Brain microvascular endothelial cell (primary cell): ENCODE results near the gene NHSL2.

Experiments used
- DNase-seq: peaks from one replicate; pipeline ENCODE4 v3.0.0-alpha.2; 2020
- H3K27ac ChIP-seq: fragments of 250-450 bp; sonication (Bioruptor Pico); 2 replicates; pipeline ENCODE4 v1.5.1; 2020; ENCODE audit warnings: mild to moderate bottlenecking, moderate library complexity
- H3K27me3 ChIP-seq: fragments of 250-450 bp; sonication (Bioruptor Pico); replicated peaks from 2 replicates; pipeline ENCODE4 v1.5.1; 2020; ENCODE audit warnings: mild to moderate bottlenecking
- H3K36me3 ChIP-seq: fragments of 250-450 bp; sonication (Bioruptor Pico); replicated peaks from 2 replicates; pipeline ENCODE4 v1.5.1; 2020; ENCODE audit warnings: mild to moderate bottlenecking
- H3K4me3 ChIP-seq: 2 replicates; pipeline ENCODE4 v1.5.1; 2011; ENCODE audit warnings: low read depth, mild to moderate bottlenecking, control low read depth, low read length, moderate library complexity
- in situ Hi-C: cut with HindIII; loops from 2 replicates; pipeline ENCODE4 v1.10.0; 2017; ENCODE audit warnings: low sequenced_read_pairs, low pct_ligation_motif_present
- TF ChIP-seq, protein P1 (sequence below): IDR thresholded peaks from 2 replicates; pipeline ENCODE4 v1.5.1; 2011; ENCODE audit warnings: low read depth, mild to moderate bottlenecking, moderate library complexity, low read length, control low read depth, inconsistent platforms; ENCODE audit errors: missing control alignments

NHSL2 gene

GRCh38 chrX:72031118-72031517 lies 120.5 kb downstream of the NHSL2 start:
- DNase-seq, result no peak
- Histone ChIP-seq H3K4me3 (no peak overlapping the region), H3K27ac (no peak overlapping the region), H3K36me3 (no peaks in the 10 kb centered on the region), H3K27me3 (no peaks in the 10 kb centered on the region)
- in situ Hi-C loops, result no loop called here
- TF ChIP-seq, protein P1, sequence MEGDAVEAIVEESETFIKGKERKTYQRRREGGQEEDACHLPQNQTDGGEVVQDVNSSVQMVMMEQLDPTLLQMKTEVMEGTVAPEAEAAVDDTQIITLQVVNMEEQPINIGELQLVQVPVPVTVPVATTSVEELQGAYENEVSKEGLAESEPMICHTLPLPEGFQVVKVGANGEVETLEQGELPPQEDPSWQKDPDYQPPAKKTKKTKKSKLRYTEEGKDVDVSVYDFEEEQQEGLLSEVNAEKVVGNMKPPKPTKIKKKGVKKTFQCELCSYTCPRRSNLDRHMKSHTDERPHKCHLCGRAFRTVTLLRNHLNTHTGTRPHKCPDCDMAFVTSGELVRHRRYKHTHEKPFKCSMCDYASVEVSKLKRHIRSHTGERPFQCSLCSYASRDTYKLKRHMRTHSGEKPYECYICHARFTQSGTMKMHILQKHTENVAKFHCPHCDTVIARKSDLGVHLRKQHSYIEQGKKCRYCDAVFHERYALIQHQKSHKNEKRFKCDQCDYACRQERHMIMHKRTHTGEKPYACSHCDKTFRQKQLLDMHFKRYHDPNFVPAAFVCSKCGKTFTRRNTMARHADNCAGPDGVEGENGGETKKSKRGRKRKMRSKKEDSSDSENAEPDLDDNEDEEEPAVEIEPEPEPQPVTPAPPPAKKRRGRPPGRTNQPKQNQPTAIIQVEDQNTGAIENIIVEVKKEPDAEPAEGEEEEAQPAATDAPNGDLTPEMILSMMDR, result no peak

DNA sequence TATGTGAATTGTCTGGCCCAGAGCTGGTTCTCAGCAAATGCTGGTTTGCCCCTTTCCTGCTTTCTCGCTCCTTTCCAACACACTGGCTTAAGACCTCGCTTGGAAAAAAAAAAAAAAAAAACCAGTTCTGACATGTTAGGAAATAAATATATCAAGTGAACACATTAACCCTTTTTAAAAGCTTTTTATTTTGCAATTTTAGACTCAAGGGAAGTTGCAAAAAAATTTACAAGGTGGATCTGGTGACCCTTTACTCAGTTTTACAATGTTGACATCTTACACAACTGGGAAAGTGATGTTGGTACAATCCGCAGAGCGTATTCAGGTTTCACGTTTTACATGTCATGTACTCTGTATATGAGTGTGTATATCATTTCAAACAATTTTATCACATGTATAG lies 121.0 kb downstream of the NHSL2 start:
- no peak overlapping the region for H3K27ac ChIP-seq
- in situ Hi-C loops, result no loop called here
- H3K4me3 ChIP-seq, result no peak overlapping the region
- no peaks in the 10 kb centered on the region for H3K27me3 ChIP-seq
- TF ChIP-seq, protein P1, result no peak
- H3K36me3 ChIP-seq, result no peaks in the 10 kb centered on the region
- DNase-seq, result no peak

DNA sequence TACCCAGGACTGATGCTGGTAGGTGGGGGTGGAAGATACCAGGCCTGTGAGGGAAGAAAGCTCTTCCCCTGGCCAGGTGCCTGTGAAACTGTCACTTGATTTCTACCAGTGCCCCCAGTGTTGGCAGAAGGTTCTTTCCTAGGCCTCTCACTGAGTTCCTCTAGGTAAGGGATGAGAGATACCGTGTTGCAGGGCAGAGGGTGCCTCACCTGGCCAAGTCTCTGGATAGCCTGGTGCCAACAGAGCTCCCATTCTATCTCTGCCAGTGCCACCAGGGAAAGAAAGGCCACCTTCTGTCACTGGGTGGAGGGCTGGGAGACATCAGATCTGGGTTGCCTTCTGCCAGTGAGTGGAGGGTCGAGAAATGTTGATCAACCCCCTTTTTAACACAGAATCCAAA lies 127.0 kb downstream of the NHSL2 start:
- Histone ChIP-seq H3K27ac (no peak overlapping the region), H3K36me3 (no peaks in the 10 kb centered on the region), H3K4me3 (no peak overlapping the region), H3K27me3 (no peaks in the 10 kb centered on the region)
- TF ChIP-seq, protein P1, result no peak
- in situ Hi-C loops, result no loop called here
- no peak for DNase-seq

- H3K27ac ChIP-seq, result no peak overlapping the region
- DNase-seq, result no peak
These were observed 127.4 kb downstream of the NHSL2 start for GRCh38 chrX:72038016-72038415.

DNA sequence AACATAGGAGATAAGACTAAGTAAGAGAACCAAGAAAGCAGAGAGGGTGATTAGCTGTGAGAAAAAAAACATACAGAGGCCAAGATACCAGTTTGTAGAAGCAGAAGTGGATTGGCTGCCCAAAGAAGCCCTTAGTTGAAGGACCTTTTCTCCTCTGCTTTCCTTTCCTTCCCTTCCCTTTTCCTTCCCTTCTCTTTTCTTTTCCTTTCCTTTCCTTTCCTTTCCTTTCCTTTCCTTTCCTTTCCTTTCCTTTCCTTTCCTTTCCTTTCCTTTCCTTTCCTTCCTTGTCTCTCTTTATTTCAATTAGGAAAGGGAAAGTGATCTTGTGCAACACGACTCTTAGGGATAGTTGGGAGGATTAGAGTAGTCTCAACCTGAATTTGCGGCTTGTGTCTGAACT lies 128.2 kb downstream of the NHSL2 start:
- DNase-seq, result no peak
- H3K27me3 ChIP-seq, result no peaks in the 10 kb centered on the region
- no peak overlapping the region for H3K4me3 ChIP-seq
- TF ChIP-seq, protein P1, result no peak
- in situ Hi-C loops, result no loop called here
- no peaks in the 10 kb centered on the region for H3K36me3 ChIP-seq
- no peak overlapping the region for H3K27ac ChIP-seq

More at GRCh38 chrX:72038016-72038415, 127.4 kb downstream of the NHSL2 start:
- TF ChIP-seq, protein P1, result no peak
- in situ Hi-C loops, result no loop called here
- Histone ChIP-seq H3K27me3 (no peaks in the 10 kb centered on the region), H3K36me3 (no peaks in the 10 kb centered on the region), H3K4me3 (no peak overlapping the region)

DNA sequence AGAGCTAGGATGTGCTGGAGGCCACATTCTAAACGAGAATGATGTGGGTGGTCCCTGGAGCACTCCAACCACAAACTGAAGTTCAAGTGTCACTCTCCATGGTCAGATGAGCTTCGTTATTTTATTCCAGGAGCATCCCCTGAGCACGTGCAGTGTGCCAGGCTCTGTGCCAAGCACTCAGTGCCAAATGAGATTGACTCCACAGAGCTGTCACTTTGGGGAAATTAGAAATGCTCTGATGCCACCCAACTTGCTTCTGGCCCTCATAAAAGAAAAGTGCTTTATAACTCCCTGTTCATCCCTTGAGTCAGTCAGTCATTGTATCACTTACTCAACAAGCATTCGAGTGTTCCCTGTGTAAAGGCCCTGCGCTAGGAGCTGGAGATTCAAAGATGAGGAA lies 129.9 kb downstream of the NHSL2 start:
- no peaks in the 10 kb centered on the region for H3K36me3 ChIP-seq
- H3K27me3 ChIP-seq, result no peaks in the 10 kb centered on the region

More for the DNA sequence above, 129.9 kb downstream of the NHSL2 start:
- no peak overlapping the region for H3K27ac ChIP-seq
- in situ Hi-C loops, result no loop called here
- TF ChIP-seq, protein P1, result no peak
- DNase-seq, result no peak
- H3K4me3 ChIP-seq, result no peak overlapping the region
